HEK293T (cell line): ENCODE data around the gene SLC25A51.

Experiments used
- ARNT ChIP-seq: fragments of 450-650 bp; IDR thresholded peaks from 2 replicates; pipeline ENCODE4 v1.6.1; 2017; ENCODE audit warnings: mild to moderate bottlenecking
- BHLHE40 ChIP-seq: fragments of 450-650 bp; IDR thresholded peaks from 2 replicates; pipeline ENCODE4 v1.6.1; 2016; ENCODE audit warnings: mild to moderate bottlenecking, moderate library complexity, borderline replicate concordance
- CTBP1 ChIP-seq: fragments of 450-650 bp; IDR thresholded peaks from 2 replicates; pipeline ENCODE4 v1.6.1; 2016; ENCODE audit warnings: borderline replicate concordance
- ELF4 ChIP-seq: fragments of 450-650 bp; IDR thresholded peaks from 2 replicates; pipeline ENCODE4 v1.6.1; 2017; ENCODE audit warnings: antibody characterized with exemption
- FOXA1 ChIP-seq: fragments of 450-650 bp; IDR thresholded peaks from 2 replicates; pipeline ENCODE4 v1.6.1; 2016; ENCODE audit warnings: mild to moderate bottlenecking
- FOXK2 ChIP-seq: fragments of 450-650 bp; IDR thresholded peaks from 2 replicates; pipeline ENCODE4 v1.6.1; 2016; ENCODE audit warnings: mild to moderate bottlenecking
- HDGF ChIP-seq: fragments of 450-650 bp; IDR thresholded peaks from 2 replicates; pipeline ENCODE4 v1.6.1; 2017; ENCODE audit warnings: antibody characterized with exemption, borderline replicate concordance
- NFRKB ChIP-seq: fragments of 450-650 bp; IDR thresholded peaks from 2 replicates; pipeline ENCODE4 v1.6.1; 2016; ENCODE audit warnings: mild to moderate bottlenecking, moderate library complexity
- SP1 ChIP-seq: fragments of 450-650 bp; IDR thresholded peaks from 2 replicates; pipeline ENCODE4 v1.6.1; 2017
- SUZ12 ChIP-seq: fragments of 450-650 bp; IDR thresholded peaks from 2 replicates; pipeline ENCODE4 v1.6.1; 2016; ENCODE audit warnings: mild to moderate bottlenecking
- TARDBP ChIP-seq: fragments of 450-650 bp; IDR thresholded peaks from 2 replicates; pipeline ENCODE4 v1.6.1; 2016
- ZNF384 ChIP-seq: fragments of 450-650 bp; IDR thresholded peaks from 2 replicates; pipeline ENCODE4 v1.6.1; 2016
- TF ChIP-seq, protein P1 (sequence below): fragments of 450-650 bp; IDR thresholded peaks from 2 replicates; pipeline ENCODE4 v1.6.1; 2016

DNA sequence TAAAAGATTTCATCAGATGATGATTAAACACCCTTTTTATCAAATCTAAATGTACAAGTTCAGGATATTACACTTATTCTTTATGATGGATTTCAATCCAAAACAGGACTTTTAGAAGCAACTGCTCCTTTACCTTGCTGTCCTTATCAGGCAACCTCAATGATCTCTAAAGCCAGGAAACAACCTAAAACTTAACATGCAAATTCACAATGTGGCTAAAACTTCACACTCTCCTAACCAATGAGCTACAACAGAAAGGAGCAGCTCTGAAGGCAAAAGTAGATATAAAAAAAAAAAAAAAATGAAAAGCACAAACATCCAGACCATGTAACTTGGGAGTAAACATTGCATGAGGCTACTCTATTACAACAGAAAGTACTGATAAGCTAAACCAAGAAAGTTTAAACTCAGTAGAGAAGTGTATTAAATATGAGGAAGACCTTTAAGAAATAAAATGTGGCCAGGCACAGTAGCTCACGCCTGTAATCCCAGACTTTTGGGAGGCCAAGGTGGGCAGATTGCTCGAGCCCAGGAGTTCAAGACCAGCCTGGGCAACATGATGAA is 22.9 kb downstream of the SLC25A51 start:
- TF ChIP-seq SP1 (no peak), ARNT (no peak), ELF4 (no peak), ZNF384 (no peak), BHLHE40 (no peak), NFRKB (no peak), FOXA1 (no peak), TARDBP (no peak), SUZ12 (no peak), HDGF (no peak), FOXK2 (no peak), CTBP1 (no peak)
- TF ChIP-seq, protein P1, sequence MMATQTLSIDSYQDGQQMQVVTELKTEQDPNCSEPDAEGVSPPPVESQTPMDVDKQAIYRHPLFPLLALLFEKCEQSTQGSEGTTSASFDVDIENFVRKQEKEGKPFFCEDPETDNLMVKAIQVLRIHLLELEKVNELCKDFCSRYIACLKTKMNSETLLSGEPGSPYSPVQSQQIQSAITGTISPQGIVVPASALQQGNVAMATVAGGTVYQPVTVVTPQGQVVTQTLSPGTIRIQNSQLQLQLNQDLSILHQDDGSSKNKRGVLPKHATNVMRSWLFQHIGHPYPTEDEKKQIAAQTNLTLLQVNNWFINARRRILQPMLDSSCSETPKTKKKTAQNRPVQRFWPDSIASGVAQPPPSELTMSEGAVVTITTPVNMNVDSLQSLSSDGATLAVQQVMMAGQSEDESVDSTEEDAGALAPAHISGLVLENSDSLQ, result no peak
